DMS 273 (cell line): Measurements from ENCODE around the gene FRMD1.

Experiments
- DNase-seq: peaks from one replicate; lab custom pipeline; 2025; ENCODE audit not compliant: unreplicated experiment; lab: John Stamatoyannopoulos, UW

The FRMD1 gene

GRCh38 chr6:168012431-168013249 is 66.4 kb downstream of the FRMD1 start:
- DNase-seq: no peak

- DNase-seq: no peak
These were observed 67.7 kb downstream of the FRMD1 start for GRCh38 chr6:168011291-168011690.

DNA sequence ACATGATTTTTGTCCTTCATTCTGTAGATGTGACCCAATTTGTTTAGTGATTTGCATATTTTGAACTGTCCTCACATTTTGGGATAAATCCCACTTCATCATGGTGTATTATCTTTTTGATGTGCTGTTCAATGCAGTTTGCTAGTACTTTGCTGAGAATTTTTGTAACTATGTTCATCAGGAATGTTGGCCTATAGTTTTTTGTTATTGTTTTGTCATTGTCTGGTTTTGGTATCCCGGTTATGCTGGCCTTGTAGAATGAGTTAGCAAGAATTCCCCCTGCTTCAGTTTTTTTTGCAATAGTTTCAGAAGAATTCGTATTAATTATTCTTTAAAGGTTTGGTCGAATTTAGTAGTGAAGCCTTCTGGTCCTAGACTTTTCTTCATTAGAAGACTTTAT is 69.7 kb downstream of the FRMD1 start:
- no peak for DNase-seq

- no peak for DNase-seq
These were observed 71.2 kb downstream of the FRMD1 start for GRCh38 chr6:168007592-168008338.

GRCh38 chr6:168005796-168006195 is 73.2 kb downstream of the FRMD1 start:
- DNase-seq: no peak

GRCh38 chr6:168004945-168005344 is 74.1 kb downstream of the FRMD1 start:
- no peak for DNase-seq

GRCh38 chr6:168004023-168004422 is 75.0 kb downstream of the FRMD1 start:
- DNase-seq: no peak
